ENCODE measurements around the gene EPHA2. TPM values are rescaled to one million over a fixed set of nuclear protein-coding genes. Genes with fewer than 3 reads are reported as not detected.
A peak's percentile ranks its signal among the peaks of the same experiment; 100 is the strongest.

The EPHA2 gene
- total and polyA plus RNA-seq, 4 donors: 17.5 to 35.6 (median 20.5) TPM

- ATAC-seq (ENCODE audit: insufficient read depth, low FRiP score): no peak
- no peak for TF ChIP-seq CTCF (IDR thresholded peaks at IDR 0.05; ENCODE audit: control extremely low read depth, extremely low read depth)
- H3K4me3 ChIP-seq: no peak overlapping the region
- H3K9me3 ChIP-seq (ENCODE audit: control insufficient read depth in 4 of 4, insufficient read depth in 3 of 4, low read length in 3 of 4): no peaks in the 10 kb centered on the region
- H3K27me3 ChIP-seq (ENCODE audit: control insufficient read depth in 3 of 3, insufficient read depth in 3 of 3, low read length in 2 of 3): no peaks in the 10 kb centered on the region
- WGBS, 2 donors: 87 to 92% methylated on average over 5 of the region's 5 CpGs
- H3K27ac ChIP-seq (ENCODE audit: low read depth in 1 of 2, low read length in 1 of 2): peak overlapping the region; percentile 66 to 81
- H3K36me3 ChIP-seq (ENCODE audit: control insufficient read depth in 4 of 4, insufficient read depth in 4 of 4, low read length in 4 of 4): peaks cover 0 to 14% (median 4%) of the 10 kb centered on the region in 4 donors
- H3K4me1 ChIP-seq (ENCODE audit: control insufficient read depth in 5 of 5, insufficient read depth in 5 of 5, low read length in 5 of 5): peaks cover 8 to 62% (median 39%) of the 10 kb centered on the region in 5 donors
- no peak for DNase-seq
- H3K9ac ChIP-seq (ENCODE audit: insufficient read depth in 1 of 2, low read length in 2 of 2): no peak overlapping the region
Measured at GRCh38 chr1:16142383-16142995, 13.4 kb downstream of the EPHA2 start.

- no peak overlapping the region for H3K4me3 ChIP-seq
- 25 to 27% methylated on average over 15 to 16 of the region's 16 CpGs for WGBS, 2 donors
- DNase-seq: peak; percentile 52 to 71 (median 62)
- peaks cover 0 to 17% (median 4%) of the 10 kb centered on the region in 4 donors for H3K36me3 ChIP-seq (ENCODE audit: control insufficient read depth in 4 of 4, insufficient read depth in 4 of 4, low read length in 4 of 4)
- peak overlapping the region; percentile 66 to 81 for H3K27ac ChIP-seq (ENCODE audit: low read depth in 1 of 2, low read length in 1 of 2)
- H3K27me3 ChIP-seq (ENCODE audit: control insufficient read depth in 3 of 3, insufficient read depth in 3 of 3, low read length in 2 of 3): no peaks in the 10 kb centered on the region
- peaks cover 3 to 56% (median 38%) of the 10 kb centered on the region in 5 donors for H3K4me1 ChIP-seq (ENCODE audit: control insufficient read depth in 5 of 5, insufficient read depth in 5 of 5, low read length in 5 of 5)
- H3K9me3 ChIP-seq (ENCODE audit: control insufficient read depth in 4 of 4, insufficient read depth in 3 of 4, low read length in 3 of 4): no peaks in the 10 kb centered on the region
- H3K9ac ChIP-seq (ENCODE audit: insufficient read depth in 1 of 2, low read length in 2 of 2): no peak overlapping the region
- no peak for TF ChIP-seq CTCF (IDR thresholded peaks at IDR 0.05; ENCODE audit: control extremely low read depth, extremely low read depth)
- no peak for ATAC-seq (ENCODE audit: insufficient read depth, low FRiP score)
Measured at GRCh38 chr1:16141573-16142336, 14.1 kb downstream of the EPHA2 start.

GRCh38 chr1:16140068-16140596 is 15.7 kb downstream of the EPHA2 start:
- no peak for TF ChIP-seq CTCF (IDR thresholded peaks at IDR 0.05; ENCODE audit: control extremely low read depth, extremely low read depth)
- peaks cover 0 to 49% (median 25%) of the 10 kb centered on the region in 5 donors for H3K4me1 ChIP-seq (ENCODE audit: control insufficient read depth in 5 of 5, insufficient read depth in 5 of 5, low read length in 5 of 5)
- H3K9me3 ChIP-seq (ENCODE audit: control insufficient read depth in 4 of 4, insufficient read depth in 3 of 4, low read length in 3 of 4): no peaks in the 10 kb centered on the region
- H3K9ac ChIP-seq (ENCODE audit: insufficient read depth in 1 of 2, low read length in 2 of 2): no peak overlapping the region
- no peak overlapping the region for H3K4me3 ChIP-seq
- ATAC-seq (ENCODE audit: insufficient read depth, low FRiP score): no peak
- no peaks in the 10 kb centered on the region for H3K27me3 ChIP-seq (ENCODE audit: control insufficient read depth in 3 of 3, insufficient read depth in 3 of 3, low read length in 2 of 3)
- peak overlapping the region; percentile 43 to 66 for H3K27ac ChIP-seq (ENCODE audit: low read depth in 1 of 2, low read length in 1 of 2)
- H3K36me3 ChIP-seq (ENCODE audit: control insufficient read depth in 4 of 4, insufficient read depth in 4 of 4, low read length in 4 of 4): peaks cover 0 to 24% (median 5%) of the 10 kb centered on the region in 4 donors
- WGBS, 2 donors: 92 to 94% methylated on average over 7 of the region's 7 CpGs
- no peak for DNase-seq

All from lung (tissue), 12 donors.